CD4-positive, alpha-beta T cell (primary cell): ENCODE data around the gene CD9. TPM values are rescaled to one million over a fixed set of nuclear protein-coding genes. Genes with fewer than 3 reads are reported as not detected.
"Not testable (repeated sequence)": the region's sequence is repeated elsewhere in the genome, so short reads cannot be mapped to it uniquely, and the experiment has no call there.

Experiments
- ATAC-seq: fragments of 200-7000 bp; cut with Tn5 transposase; one replicate; pipeline ENCODE4 v1.10.0; 2022; ENCODE audit warnings: mild to moderate bottlenecking; ENCODE audit not compliant: poor library complexity
- CTCF ChIA-PET: fragments of 350-600 bp; sonication (Branson Sonifier 250); formaldehyde crosslinking; loops from one replicate; lab custom pipeline; 2021; ENCODE audit warnings: antibody characterized with exemption, inconsistent platforms; lab: Charles Lee
- POLR2A ChIA-PET: fragments of 350-600 bp; sonication (Branson Sonifier 250); formaldehyde crosslinking; loops from one replicate; lab custom pipeline; 2021; ENCODE audit warnings: antibody characterized with exemption, inconsistent platforms; lab: Charles Lee
- DNase-seq, 14 experiments: peaks; one replicate each; pipeline ENCODE4 v3.0.0-alpha.2; 2013 to 2020; ENCODE audit warnings: mixed read lengths in 2 of 14
- H3K27ac ChIP-seq, 2 donors: one replicate each; pipeline versions ENCODE4 v1.5.1 to v1.7.0; 2013; ENCODE audit warnings: low read length in 2 of 2, low read depth in 1 of 2, mild to moderate bottlenecking in 1 of 2
- H3K27me3 ChIP-seq, 2 experiments: 1 replicate in 1 of 2; 2 replicates in 1 of 2; pipeline versions ENCODE4 v1.6.1 to v1.7.0; 2013; ENCODE audit warnings: low read length in 2 of 2, control low read depth in 1 of 2, mild to moderate bottlenecking in 1 of 2, moderate library complexity in 1 of 2; ENCODE audit not compliant: insufficient read depth in 2 of 2, control insufficient read depth in 1 of 2
- H3K36me3 ChIP-seq: one replicate; pipeline ENCODE4 v1.6.1; 2013; ENCODE audit warnings: low read length, control low read depth; ENCODE audit not compliant: insufficient read depth
- H3K4me1 ChIP-seq: one replicate; pipeline ENCODE4 v1.6.1; 2013; ENCODE audit warnings: low read length, control low read depth; ENCODE audit not compliant: insufficient read depth
- H3K4me3 ChIP-seq: one replicate; pipeline ENCODE4 v1.5.1; 2013; ENCODE audit warnings: mild to moderate bottlenecking, low read length, moderate library complexity
- H3K9me3 ChIP-seq, 2 experiments: 1 replicate in 1 of 2; 2 replicates in 1 of 2; pipeline versions ENCODE4 v1.6.1 to v1.7.0; 2013; ENCODE audit warnings: low read length in 2 of 2, mild to moderate bottlenecking in 2 of 2, control low read depth in 1 of 2, moderate library complexity in 1 of 2; ENCODE audit not compliant: control insufficient read depth in 1 of 2, insufficient read depth in 1 of 2
- H3K27ac Mint-ChIP-seq: one replicate; pipeline ENCODE4 v1.8.0; 2020; ENCODE audit warnings: mixed read lengths
- H3K27me3 Mint-ChIP-seq: one replicate; pipeline ENCODE4 v1.8.0; 2021; ENCODE audit warnings: mixed read lengths
- H3K36me3 Mint-ChIP-seq: one replicate; pipeline ENCODE4 v1.8.0; 2021; ENCODE audit warnings: low read depth, mixed read lengths
- H3K4me1 Mint-ChIP-seq: one replicate; pipeline ENCODE4 v1.8.0; 2021; ENCODE audit warnings: low read depth, mixed read lengths
- H3K4me3 Mint-ChIP-seq: one replicate; pipeline ENCODE4 v1.8.0; 2020; ENCODE audit warnings: mild to moderate bottlenecking, mixed read lengths
- H3K9me3 Mint-ChIP-seq: one replicate; pipeline ENCODE4 v1.8.0; 2020; ENCODE audit warnings: mixed read lengths
- intact Hi-C, 2 experiments: fragments of 100-400 bp; cut with DNase I in 1 of 2; cut with micrococcal nuclease in 1 of 2; formaldehyde crosslinking; loops; one replicate each; pipeline versions ENCODE4 v1.15.1 to v1.9.0; 2023 to 2025; cut with DNase I, micrococcal nuclease
- total RNA-seq, 174 experiments: library from RNA in 2 of 174; stranded (reverse) in 2 of 174; gene quantifications; one replicate each; pipeline ENCODE4 v1.2.3 and lab custom pipeline; 2021 to 2026
- TF ChIP-seq, protein P1 (sequence below): fragments of 200-600 bp; IDR thresholded peaks from one replicate; pipeline ENCODE4 v1.8.0; 2022; ENCODE audit warnings: antibody characterized with exemption, mild to moderate bottlenecking

CD9 gene
- total RNA-seq, 2 experiments from 2014 or later, result 0.36 to 0.66 TPM

DNA sequence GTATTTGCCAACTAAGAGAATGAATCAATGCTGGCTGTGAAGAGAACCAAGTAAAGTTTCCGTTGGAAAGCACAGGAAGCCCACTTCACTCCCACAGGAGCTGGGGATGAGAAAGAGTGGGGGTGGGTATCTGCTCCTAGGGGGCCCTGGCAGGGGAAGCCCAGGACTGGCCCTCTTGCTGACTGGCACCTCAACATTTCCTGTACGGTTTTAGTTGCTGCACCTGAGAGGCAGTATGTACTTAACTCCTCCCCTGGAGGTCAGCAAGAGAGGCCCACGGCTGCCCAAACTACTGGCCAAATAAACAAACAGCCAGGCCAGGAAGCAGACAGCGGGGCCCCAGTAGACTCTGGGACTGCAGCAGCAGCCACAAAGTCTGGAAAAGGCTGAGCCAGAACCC lies 41.9 kb upstream of the CD9 start:
- Histone ChIP-seq H3K36me3 (no peaks in the 10 kb centered on the region), H3K4me1 (peaks cover 7% of the 10 kb centered on the region), H3K27me3 (no peaks in the 10 kb centered on the region), H3K9me3 (no peaks in the 10 kb centered on the region), H3K27ac (no peak overlapping the region), H3K4me3 (no peak overlapping the region)
- H3K36me3 Mint-ChIP-seq, result no peaks in the 10 kb centered on the region
- H3K27me3 Mint-ChIP-seq, result peaks cover 5% of the 10 kb centered on the region
- TF ChIP-seq, protein P1, sequence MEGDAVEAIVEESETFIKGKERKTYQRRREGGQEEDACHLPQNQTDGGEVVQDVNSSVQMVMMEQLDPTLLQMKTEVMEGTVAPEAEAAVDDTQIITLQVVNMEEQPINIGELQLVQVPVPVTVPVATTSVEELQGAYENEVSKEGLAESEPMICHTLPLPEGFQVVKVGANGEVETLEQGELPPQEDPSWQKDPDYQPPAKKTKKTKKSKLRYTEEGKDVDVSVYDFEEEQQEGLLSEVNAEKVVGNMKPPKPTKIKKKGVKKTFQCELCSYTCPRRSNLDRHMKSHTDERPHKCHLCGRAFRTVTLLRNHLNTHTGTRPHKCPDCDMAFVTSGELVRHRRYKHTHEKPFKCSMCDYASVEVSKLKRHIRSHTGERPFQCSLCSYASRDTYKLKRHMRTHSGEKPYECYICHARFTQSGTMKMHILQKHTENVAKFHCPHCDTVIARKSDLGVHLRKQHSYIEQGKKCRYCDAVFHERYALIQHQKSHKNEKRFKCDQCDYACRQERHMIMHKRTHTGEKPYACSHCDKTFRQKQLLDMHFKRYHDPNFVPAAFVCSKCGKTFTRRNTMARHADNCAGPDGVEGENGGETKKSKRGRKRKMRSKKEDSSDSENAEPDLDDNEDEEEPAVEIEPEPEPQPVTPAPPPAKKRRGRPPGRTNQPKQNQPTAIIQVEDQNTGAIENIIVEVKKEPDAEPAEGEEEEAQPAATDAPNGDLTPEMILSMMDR, result no peak
- no peak for ATAC-seq
- no peak overlapping the region for H3K4me3 Mint-ChIP-seq
- H3K9me3 Mint-ChIP-seq, result no peaks in the 10 kb centered on the region
- DNase-seq, result no peak
- CTCF ChIA-PET, result no interaction called here
- no peak overlapping the region for H3K27ac Mint-ChIP-seq
- intact Hi-C loops, result no loop called here
- POLR2A ChIA-PET, result interaction anchor here (1.1 kb wide), 1 partner anchor 17 kb away, joined by 3 read pairs; no protein-coding TSS in a partner anchor
- no peaks in the 10 kb centered on the region for H3K4me1 Mint-ChIP-seq

DNA sequence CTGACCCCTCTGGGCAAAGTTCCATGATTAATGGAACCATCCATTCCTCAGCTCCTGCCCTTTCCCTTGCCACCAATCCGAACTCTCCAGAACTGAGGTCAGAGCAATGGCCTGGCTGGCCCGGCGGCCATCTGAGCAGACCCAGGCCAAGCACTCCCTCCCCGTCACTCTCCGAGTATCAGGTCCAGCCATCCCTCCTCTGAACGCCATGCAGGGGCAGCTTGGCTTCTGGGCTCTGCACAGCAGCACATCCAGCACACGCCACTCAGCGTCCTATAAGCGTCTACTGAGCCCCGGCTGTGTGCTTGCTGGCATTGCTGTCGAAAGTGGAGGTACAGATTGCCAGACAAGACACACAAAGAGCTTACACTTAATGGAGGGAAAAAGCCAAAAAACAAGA lies 41.5 kb upstream of the CD9 start:
- TF ChIP-seq, protein P1, result no peak
- Mint-ChIP-seq H3K4me1 (no peaks in the 10 kb centered on the region), H3K36me3 (no peaks in the 10 kb centered on the region), H3K27ac (no peak overlapping the region), H3K27me3 (peaks cover 5% of the 10 kb centered on the region), H3K4me3 (no peak overlapping the region), H3K9me3 (no peaks in the 10 kb centered on the region)
- intact Hi-C loops, result no loop called here
- no peaks in the 10 kb centered on the region for H3K27me3 ChIP-seq
- DNase-seq, result no peak
- no peaks in the 10 kb centered on the region for H3K9me3 ChIP-seq
- ChIA-PET POLR2A (no interaction called here), CTCF (no interaction called here)
- H3K27ac ChIP-seq, result no peak overlapping the region
- H3K4me3 ChIP-seq, result no peak overlapping the region
- peaks cover 7% of the 10 kb centered on the region for H3K4me1 ChIP-seq
- H3K36me3 ChIP-seq, result no peaks in the 10 kb centered on the region
- no peak for ATAC-seq

DNA sequence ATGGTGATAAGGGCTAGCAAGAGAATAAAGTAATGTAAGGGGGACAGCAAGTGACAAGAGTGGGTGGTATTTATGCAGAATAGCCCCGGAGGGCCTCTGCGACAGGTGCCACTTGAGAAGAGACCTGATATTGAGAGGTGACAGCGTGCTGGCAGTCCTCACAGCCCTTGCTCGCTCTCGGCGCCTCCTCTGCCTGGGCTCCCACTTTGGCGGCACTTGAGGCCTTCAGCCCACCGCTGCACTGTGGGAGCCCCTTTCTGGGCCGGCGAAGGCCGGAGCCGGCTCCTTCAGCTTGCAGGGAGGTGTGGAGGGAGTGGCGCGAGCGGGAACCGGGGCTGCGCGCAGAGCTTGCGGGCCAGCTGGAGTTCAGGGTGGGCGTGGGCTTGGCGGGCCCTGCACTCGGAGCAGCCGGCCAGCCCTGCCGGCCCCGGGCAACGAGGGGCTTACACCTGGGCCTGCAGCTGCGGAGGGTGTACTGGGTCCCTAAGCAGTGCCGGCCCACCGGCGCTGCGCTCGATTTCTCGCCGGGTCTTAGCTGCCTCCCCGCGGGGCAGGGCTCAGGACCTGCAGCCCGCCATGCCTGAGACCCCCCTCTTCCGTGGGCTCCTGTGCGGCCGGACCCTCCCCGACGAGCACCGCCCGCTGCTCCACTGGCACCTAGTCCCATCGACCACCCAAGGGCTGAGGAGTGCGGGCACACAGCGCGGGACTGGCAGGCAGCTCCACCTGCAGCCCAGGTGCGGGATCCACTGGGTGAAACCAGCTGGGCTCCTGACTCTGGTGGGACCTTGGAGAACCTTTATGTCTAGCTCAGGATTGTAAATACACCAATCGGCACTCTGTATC lies 40.8 kb upstream of the CD9 start:
- H3K4me1 ChIP-seq, H3K27me3 ChIP-seq, H3K27ac Mint-ChIP-seq, ATAC-seq, CTCF ChIA-PET, H3K4me3 ChIP-seq, H3K36me3 ChIP-seq, intact Hi-C loops, H3K9me3 Mint-ChIP-seq, H3K36me3 Mint-ChIP-seq, POLR2A ChIA-PET, H3K27me3 Mint-ChIP-seq, H3K9me3 ChIP-seq, DNase-seq, H3K4me3 Mint-ChIP-seq, H3K4me1 Mint-ChIP-seq, H3K27ac ChIP-seq: not testable (repeated sequence)

DNA sequence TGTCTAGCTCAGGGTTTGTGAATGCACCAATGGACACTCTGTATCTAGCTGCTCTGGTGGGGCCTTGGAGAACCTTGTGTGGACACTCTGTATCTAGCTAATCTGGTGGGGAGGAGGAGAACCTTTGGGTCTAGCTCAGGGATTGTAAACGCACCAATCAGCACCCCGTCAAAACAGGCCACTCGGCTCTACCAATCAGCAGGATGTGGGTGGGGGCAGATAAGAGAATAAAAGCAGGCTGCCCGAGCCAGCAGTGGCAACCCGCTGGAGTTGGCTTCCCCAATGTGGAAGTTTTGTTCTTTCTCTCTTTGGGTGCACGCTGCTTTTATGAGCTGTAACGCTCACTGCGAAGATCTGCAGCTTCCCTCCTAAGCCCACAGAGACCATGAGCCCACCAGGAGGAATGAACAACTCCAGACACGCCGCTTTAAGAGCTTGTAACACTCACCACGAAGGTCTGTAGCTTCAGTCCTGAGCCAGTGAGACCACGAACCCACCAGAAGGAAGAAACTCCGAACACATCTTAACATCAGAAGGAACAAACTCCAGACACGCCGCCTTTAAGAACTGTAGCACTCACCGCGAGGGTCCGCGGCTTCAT lies 40.1 kb upstream of the CD9 start:
- CTCF ChIA-PET, H3K4me1 ChIP-seq, H3K9me3 ChIP-seq, H3K27me3 ChIP-seq, H3K27ac ChIP-seq, intact Hi-C loops, H3K9me3 Mint-ChIP-seq, H3K36me3 Mint-ChIP-seq, H3K4me1 Mint-ChIP-seq, H3K4me3 ChIP-seq, H3K27ac Mint-ChIP-seq, H3K4me3 Mint-ChIP-seq, DNase-seq, H3K36me3 ChIP-seq, ATAC-seq, POLR2A ChIA-PET, H3K27me3 Mint-ChIP-seq: not testable (repeated sequence)
